OCI-LY7 (cell line): Measurements from ENCODE around the gene EOLA1.

Experiments
- CTCF ChIP-seq: fragments of 200-600 bp; sonication (generic); conservative IDR thresholded peaks from 2 replicates; pipeline ENCODE4 v1.5.1; 2014; ENCODE audit warnings: mild to moderate bottlenecking, antibody characterized with exemption, low read length, moderate library complexity, mixed read lengths
- EZH2phosphoT487 ChIP-seq: fragments of 200-600 bp; sonication (generic); IDR thresholded peaks from 2 replicates; pipeline ENCODE4 v1.6.1; 2018; ENCODE audit warnings: low read depth, borderline replicate concordance, mild to moderate bottlenecking, mixed run types, antibody characterized with exemption, low read length, moderate library complexity, mixed read lengths

- TF ChIP-seq CTCF: no peak
- TF ChIP-seq EZH2phosphoT487: no peak
These were observed 35.1 kb upstream of the EOLA1 start for GRCh38 chrX:149505671-149506070.
